IPS-15b (cell line): ENCODE results near the gene SGIP1.

ENCODE experiments used
- H3K27me3 ChIP-seq: one replicate; pipeline ENCODE4 v1.6.1; 2013; ENCODE audit warnings: low read length; ENCODE audit not compliant: control insufficient read depth, insufficient read depth
- H3K36me3 ChIP-seq: one replicate; pipeline ENCODE4 v1.6.1; 2013; ENCODE audit warnings: low read length; ENCODE audit not compliant: control insufficient read depth, insufficient read depth
- H3K4me1 ChIP-seq: one replicate; pipeline ENCODE4 v1.6.1; 2013; ENCODE audit warnings: mild to moderate bottlenecking, low read length; ENCODE audit not compliant: control insufficient read depth, insufficient read depth
- H3K4me3 ChIP-seq: one replicate; pipeline ENCODE4 v1.5.1; 2013; ENCODE audit warnings: low read depth, low read length
- H3K9ac ChIP-seq: one replicate; pipeline ENCODE4 v1.6.1; 2013; ENCODE audit warnings: low read depth, mild to moderate bottlenecking, low read length
- H3K9me3 ChIP-seq: one replicate; pipeline ENCODE4 v1.6.1; 2013; ENCODE audit warnings: mild to moderate bottlenecking, low read length; ENCODE audit not compliant: control insufficient read depth, insufficient read depth

The SGIP1 gene

DNA sequence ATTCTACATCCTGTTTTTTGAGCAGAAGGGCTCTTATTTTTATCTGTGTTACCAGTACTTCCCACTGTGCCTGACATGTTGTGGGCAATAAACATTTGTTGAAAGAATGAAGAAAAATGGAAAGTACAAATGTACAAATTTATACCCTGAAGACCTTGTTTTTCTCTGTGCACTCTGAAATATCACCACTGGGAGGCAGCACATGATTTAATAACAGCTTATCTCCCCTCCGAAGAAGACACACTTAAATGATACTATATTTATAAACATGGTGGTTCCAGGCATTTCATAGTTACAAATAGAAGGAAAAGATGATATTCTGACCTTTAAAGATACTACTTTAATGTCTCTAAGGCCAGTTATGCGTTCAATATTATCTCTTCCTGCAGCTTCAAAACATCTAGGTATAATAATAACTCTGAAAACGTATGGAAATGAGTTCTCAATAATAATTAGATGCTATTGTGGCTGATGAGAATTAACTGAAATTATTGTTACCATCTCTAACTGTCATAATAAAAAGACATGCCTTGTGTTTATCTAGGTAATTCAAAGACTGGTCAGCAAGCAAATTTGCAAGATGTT lies 231.1 kb downstream of the SGIP1 start:
- H3K9me3 ChIP-seq = no peaks in the 10 kb centered on the region
- no peak overlapping the region for H3K9ac ChIP-seq
- H3K4me1 ChIP-seq = no peaks in the 10 kb centered on the region
- no peak overlapping the region for H3K4me3 ChIP-seq
- no peaks in the 10 kb centered on the region for H3K27me3 ChIP-seq
- no peaks in the 10 kb centered on the region for H3K36me3 ChIP-seq

GRCh38 chr1:66767626-66768025 lies 233.7 kb downstream of the SGIP1 start:
- H3K9ac ChIP-seq = no peak overlapping the region
- H3K4me3 ChIP-seq = no peak overlapping the region
- no peaks in the 10 kb centered on the region for H3K27me3 ChIP-seq
- no peaks in the 10 kb centered on the region for H3K9me3 ChIP-seq
- H3K4me1 ChIP-seq = no peaks in the 10 kb centered on the region
- no peaks in the 10 kb centered on the region for H3K36me3 ChIP-seq

- no peaks in the 10 kb centered on the region for H3K36me3 ChIP-seq
- no peaks in the 10 kb centered on the region for H3K27me3 ChIP-seq
- no peak overlapping the region for H3K4me3 ChIP-seq
- no peak overlapping the region for H3K9ac ChIP-seq
- H3K4me1 ChIP-seq = no peaks in the 10 kb centered on the region
- H3K9me3 ChIP-seq = no peaks in the 10 kb centered on the region
Measured at GRCh38 chr1:66768965-66769364, 235.0 kb downstream of the SGIP1 start.

- Histone ChIP-seq H3K4me1 (no peaks in the 10 kb centered on the region), H3K4me3 (no peak overlapping the region), H3K27me3 (no peaks in the 10 kb centered on the region), H3K9ac (no peak overlapping the region), H3K36me3 (no peaks in the 10 kb centered on the region), H3K9me3 (no peaks in the 10 kb centered on the region)
Measured at GRCh38 chr1:66769512-66770229, 235.7 kb downstream of the SGIP1 start.

DNA sequence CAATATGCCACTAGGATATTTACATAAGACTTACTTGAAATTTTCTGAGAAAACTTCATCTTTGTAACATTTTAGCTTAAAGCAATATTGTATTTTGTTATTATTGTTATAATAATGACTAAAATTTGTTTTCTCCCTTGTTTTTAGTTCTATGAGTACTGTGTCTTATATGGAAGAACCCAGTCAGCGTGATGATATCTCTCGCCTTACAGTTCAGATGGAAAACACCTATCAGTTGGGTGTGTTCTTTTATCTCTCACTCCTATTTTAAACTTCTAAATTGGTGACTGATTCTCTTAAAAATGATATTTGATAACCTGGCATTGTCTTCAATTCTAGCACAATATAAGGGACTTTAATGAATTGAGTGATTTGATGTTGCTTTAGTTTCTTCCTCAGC lies 236.3 kb downstream of the SGIP1 start:
- H3K36me3 ChIP-seq = no peaks in the 10 kb centered on the region
- H3K27me3 ChIP-seq = no peaks in the 10 kb centered on the region
- no peak overlapping the region for H3K4me3 ChIP-seq
- H3K4me1 ChIP-seq = no peaks in the 10 kb centered on the region
- no peaks in the 10 kb centered on the region for H3K9me3 ChIP-seq
- no peak overlapping the region for H3K9ac ChIP-seq

- no peaks in the 10 kb centered on the region for H3K27me3 ChIP-seq
- H3K4me1 ChIP-seq = no peaks in the 10 kb centered on the region
- no peaks in the 10 kb centered on the region for H3K36me3 ChIP-seq
- H3K9me3 ChIP-seq = no peaks in the 10 kb centered on the region
- no peak overlapping the region for H3K9ac ChIP-seq
- H3K4me3 ChIP-seq = no peak overlapping the region
Measured at GRCh38 chr1:66770694-66771093, 236.7 kb downstream of the SGIP1 start.

GRCh38 chr1:66773227-66773626 lies 239.3 kb downstream of the SGIP1 start:
- Histone ChIP-seq H3K27me3 (no peaks in the 10 kb centered on the region), H3K4me1 (no peaks in the 10 kb centered on the region), H3K36me3 (no peaks in the 10 kb centered on the region), H3K9me3 (no peaks in the 10 kb centered on the region), H3K4me3 (no peak overlapping the region), H3K9ac (no peak overlapping the region)

- Histone ChIP-seq H3K4me3 (no peak overlapping the region), H3K9ac (no peak overlapping the region), H3K27me3 (no peaks in the 10 kb centered on the region), H3K4me1 (no peaks in the 10 kb centered on the region), H3K36me3 (no peaks in the 10 kb centered on the region), H3K9me3 (no peaks in the 10 kb centered on the region)
Measured at GRCh38 chr1:66774438-66774837, 240.5 kb downstream of the SGIP1 start.

DNA sequence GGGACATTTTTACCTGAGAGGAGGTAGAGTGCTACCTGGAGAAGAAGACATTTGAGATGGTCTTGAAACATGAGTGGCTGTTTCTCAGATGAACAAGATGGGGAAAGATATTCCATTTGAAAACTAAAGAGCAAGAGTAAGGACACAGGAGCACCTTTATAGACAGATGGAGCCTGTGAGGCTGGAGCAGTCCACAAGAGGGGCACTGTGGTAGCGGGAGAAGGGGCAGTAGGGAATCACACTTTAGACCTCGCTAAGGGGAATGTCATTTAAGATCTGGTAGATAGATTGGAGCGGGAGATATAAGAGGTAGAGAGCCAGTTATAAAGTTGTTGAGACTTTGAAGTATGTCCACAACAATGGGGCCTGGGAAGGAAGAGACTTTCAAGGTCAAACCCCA lies 241.7 kb downstream of the SGIP1 start:
- no peaks in the 10 kb centered on the region for H3K4me1 ChIP-seq
- H3K4me3 ChIP-seq = no peak overlapping the region
- no peaks in the 10 kb centered on the region for H3K27me3 ChIP-seq
- H3K9me3 ChIP-seq = peaks cover 5% of the 10 kb centered on the region
- no peaks in the 10 kb centered on the region for H3K36me3 ChIP-seq
- H3K9ac ChIP-seq = no peak overlapping the region

DNA sequence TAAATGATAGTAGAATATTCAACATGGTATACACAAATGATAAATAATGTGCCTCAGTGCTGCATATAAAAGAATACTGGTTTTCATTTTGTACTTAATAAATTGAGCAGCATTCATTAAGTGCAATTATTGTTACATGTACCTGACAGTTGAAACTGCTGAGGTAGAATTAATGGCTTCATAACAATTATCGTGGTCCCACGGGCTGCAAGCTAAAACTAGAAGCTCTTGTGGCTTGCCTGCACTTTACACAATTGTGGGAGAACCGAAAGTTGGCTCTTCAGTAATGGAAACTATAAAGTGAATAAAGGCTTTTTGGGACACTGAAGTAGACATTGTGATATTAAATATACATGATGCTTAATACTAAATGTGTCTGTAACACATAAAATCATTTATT lies 243.9 kb downstream of the SGIP1 start:
- no peaks in the 10 kb centered on the region for H3K36me3 ChIP-seq
- no peaks in the 10 kb centered on the region for H3K4me1 ChIP-seq
- H3K9ac ChIP-seq = no peak overlapping the region
- H3K27me3 ChIP-seq = no peaks in the 10 kb centered on the region
- H3K9me3 ChIP-seq = peaks cover 5% of the 10 kb centered on the region
- no peak overlapping the region for H3K4me3 ChIP-seq

DNA sequence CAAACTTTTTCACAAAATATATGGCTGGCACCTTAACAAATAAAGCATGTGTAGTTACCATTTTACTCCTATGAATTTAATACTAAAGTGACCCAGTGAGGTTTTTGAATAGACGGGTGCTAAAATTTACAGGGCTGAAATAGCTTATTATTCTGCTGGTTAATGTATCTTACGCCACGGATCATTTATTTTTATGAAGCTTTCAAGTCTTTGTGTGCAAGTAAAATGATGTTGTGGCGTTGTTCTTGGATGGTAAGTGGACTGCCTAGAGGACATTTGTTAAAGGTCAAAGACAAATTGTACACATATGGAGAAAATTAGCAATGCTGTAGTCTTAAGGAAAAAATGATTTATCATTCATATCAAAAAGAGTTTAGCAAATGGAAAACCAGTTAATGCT lies 244.3 kb downstream of the SGIP1 start:
- Histone ChIP-seq H3K36me3 (no peaks in the 10 kb centered on the region), H3K9me3 (peaks cover 5% of the 10 kb centered on the region), H3K27me3 (no peaks in the 10 kb centered on the region), H3K9ac (no peak overlapping the region), H3K4me3 (no peak overlapping the region), H3K4me1 (no peaks in the 10 kb centered on the region)

DNA sequence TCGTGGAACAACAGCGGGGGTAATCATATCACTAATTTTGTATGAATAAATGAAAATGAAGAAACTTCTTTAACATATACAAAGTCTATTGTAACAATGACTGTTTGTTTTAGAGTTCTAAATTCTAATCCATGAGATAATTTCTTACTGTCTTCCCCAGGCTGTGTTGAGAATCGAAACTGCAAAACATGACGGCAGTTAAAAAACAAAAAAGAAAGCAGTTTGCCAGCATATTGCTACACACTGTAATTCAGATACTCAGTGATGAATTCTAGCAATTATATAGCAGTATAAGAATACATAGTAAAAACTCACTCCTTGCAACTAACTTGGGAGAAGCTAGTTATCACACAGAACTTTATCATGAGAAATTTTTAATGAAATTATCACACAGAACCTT lies 245.0 kb downstream of the SGIP1 start:
- Histone ChIP-seq H3K36me3 (no peaks in the 10 kb centered on the region), H3K9ac (no peak overlapping the region), H3K9me3 (peaks cover 5% of the 10 kb centered on the region), H3K4me1 (no peaks in the 10 kb centered on the region), H3K4me3 (no peak overlapping the region), H3K27me3 (no peaks in the 10 kb centered on the region)
